Upper lobe of left lung (tissue), 6 donors: Measurements from ENCODE around the gene MAN2B2. TPM values are rescaled to one million over a fixed set of nuclear protein-coding genes. Genes with fewer than 3 reads are reported as not detected.
"Not testable (repeated sequence)": the region's sequence is repeated elsewhere in the genome, so short reads cannot be mapped to it uniquely, and the experiment has no call there.

Source experiments
- ATAC-seq, 2 donors: fragments of 200-7000 bp; cut with Tn5 transposase; one replicate each; pipeline ENCODE4 v1.9.1; 2022; ENCODE audit warnings: mild to moderate bottlenecking in 2 of 2, moderate library complexity in 2 of 2; ENCODE audit not compliant: low FRiP score in 2 of 2
- DNase-seq, 2 donors: peaks; one replicate each; pipeline ENCODE4 v3.0.0-alpha.2; 2019 to 2020
- H3K27ac ChIP-seq, 4 donors: fragments of 200-600 bp; sonication (generic); one replicate each; pipeline ENCODE4 v1.5.1; 2016 to 2019
- H3K27me3 ChIP-seq, 4 donors: fragments of 200-600 bp; sonication (generic); one replicate each; pipeline ENCODE4 v1.5.1; 2017 to 2019
- H3K36me3 ChIP-seq, 4 donors: fragments of 200-600 bp; sonication (generic); one replicate each; pipeline ENCODE4 v1.5.1; 2016 to 2019
- H3K4me1 ChIP-seq, 4 donors: fragments of 200-600 bp; sonication (generic); one replicate each; pipeline ENCODE4 v1.5.1; 2018 to 2019
- H3K4me3 ChIP-seq, 4 donors: fragments of 200-600 bp; sonication (generic); one replicate each; pipeline ENCODE4 v1.5.1; 2017 to 2019; ENCODE audit warnings: mild to moderate bottlenecking in 2 of 4, moderate library complexity in 1 of 4
- H3K9me3 ChIP-seq, 4 donors: fragments of 200-600 bp; sonication (generic); one replicate each; pipeline ENCODE4 v1.5.1; 2018 to 2019
- CTCF ChIP-seq, 6 experiments: fragments of 450-650 bp in 4 of 6; fragments of 200-600 bp in 2 of 6; sonication (generic) in 2 of 6; IDR thresholded peaks; one replicate each; pipeline ENCODE4 v1.5.1; 2016 to 2019; ENCODE audit warnings: antibody characterized with exemption in 6 of 6
- EP300 ChIP-seq, 4 donors: sonication (generic); formaldehyde crosslinking; IDR thresholded peaks; one replicate each; pipeline ENCODE4 v1.5.1; 2017; ENCODE audit warnings: antibody characterized with exemption in 4 of 4, control low read depth in 2 of 4
- POLR2A ChIP-seq, 4 donors: fragments of 450-650 bp; IDR thresholded peaks; one replicate each; pipeline ENCODE4 v1.5.1; 2016 to 2017; ENCODE audit warnings: antibody characterized with exemption in 4 of 4, mild to moderate bottlenecking in 2 of 4
- POLR2AphosphoS5 ChIP-seq, 2 donors: sonication (generic); formaldehyde crosslinking; IDR thresholded peaks; one replicate each; pipeline ENCODE4 v1.5.1; 2017; ENCODE audit warnings: antibody characterized with exemption in 2 of 2
- WGBS, 2 donors: methylation state at CpG; one replicate each; pipeline ENCODE4 v1.1.5; 2017 to 2018; 5-methylcytosine and 5-hydroxymethylcytosine counted together
- total RNA-seq, 6 donors: library from RNA; depleted of rRNA in 4 of 6; stranded (reverse); fragments of >200 nt in 4 of 6; gene quantifications; one replicate each; pipeline versions ENCODE4 v1.1.0 to v1.2.1, GENCODE V29; 2016 to 2021
- donor health status: DM: no; HTN: no; CAD: no; lungs with moderate emphysema.
- donor health status: DM: no; HTN: yes; CAD: no; lungs with severe emphysema.

Gene MAN2B2
- total RNA-seq, 6 donors from 2014 or later = 17.4 to 44.0 (median 35.4) TPM

- Histone ChIP-seq H3K4me3 (no peak overlapping the region), H3K27me3 (peaks cover 0 to 11% (median 6%) of the 10 kb centered on the region in 4 donors), H3K4me1 (peaks cover 6 to 16% (median 10%) of the 10 kb centered on the region in 4 donors), H3K9me3 (no peaks in the 10 kb centered on the region), H3K36me3 (no peaks in the 10 kb centered on the region), H3K27ac (no peak overlapping the region)
- ATAC-seq (no peak), DNase-seq (no peak)
- 83% methylated on average over 11 of the region's 11 CpGs for WGBS, 2 donors
- TF ChIP-seq POLR2AphosphoS5 (IDR thresholded peaks at IDR 0.05) (no peak), POLR2A (IDR thresholded peaks at IDR 0.05) (no peak), CTCF (IDR thresholded peaks at IDR 0.05) (no peak), EP300 (IDR thresholded peaks at IDR 0.05) (no peak)
Observed at GRCh38 chr4:6668391-6668790, 93.4 kb downstream of the MAN2B2 start.

DNA sequence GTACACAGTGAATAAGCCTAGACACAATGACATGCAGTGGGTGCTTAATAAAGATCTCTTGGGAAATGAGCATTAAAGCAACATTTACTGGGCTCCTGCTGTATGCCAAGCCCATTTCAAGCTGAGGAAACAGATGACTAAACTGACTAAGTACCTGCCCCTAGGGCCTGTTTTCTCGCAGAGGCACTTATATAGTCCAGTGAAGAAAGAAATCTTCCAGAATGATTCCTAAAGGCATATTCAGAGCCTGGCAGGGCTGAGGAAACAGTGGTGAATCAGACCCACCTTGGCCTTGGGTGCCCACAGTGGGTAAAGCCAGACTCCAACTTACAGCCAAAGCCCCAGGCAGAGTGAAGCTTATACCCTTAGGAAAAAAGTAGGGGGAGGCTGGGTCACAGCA is 96.7 kb downstream of the MAN2B2 start:
- Histone ChIP-seq H3K36me3 (peaks cover 0 to 10% (median 0%) of the 10 kb centered on the region in 4 donors), H3K27ac (no peak overlapping the region), H3K9me3 (no peaks in the 10 kb centered on the region), H3K4me3 (no peak overlapping the region), H3K27me3 (no peaks in the 10 kb centered on the region), H3K4me1 (peaks cover 21 to 30% (median 21%) of the 10 kb centered on the region in 4 donors)
- no peak for TF ChIP-seq POLR2A (IDR thresholded peaks at IDR 0.05)
- no peak for TF ChIP-seq CTCF (IDR thresholded peaks at IDR 0.05)
- 89 to 100% methylated on average over 1 of the region's 1 CpG for WGBS, 2 donors
- ATAC-seq (no peak), DNase-seq (no peak)

DNA sequence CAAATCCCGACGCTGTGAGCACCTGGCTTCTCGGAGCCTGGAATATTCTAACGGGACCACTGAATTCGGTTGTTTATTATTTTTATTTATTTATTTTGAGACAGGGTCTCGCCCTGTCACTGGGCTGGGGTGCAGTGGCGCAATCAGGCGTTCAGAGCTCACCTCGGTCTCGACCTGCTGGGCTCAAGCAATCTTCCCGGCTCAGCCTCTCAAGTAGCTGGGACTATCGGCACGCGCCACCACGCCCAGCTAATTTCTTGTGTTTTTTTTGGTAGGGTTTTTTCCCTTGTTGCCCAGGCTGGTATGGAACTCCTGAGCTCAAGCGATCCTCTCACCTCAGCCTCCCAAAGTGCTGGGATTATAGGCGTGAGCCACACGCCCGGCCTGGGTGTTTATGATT is 97.1 kb downstream of the MAN2B2 start:
- ATAC-seq = no peak
- Histone ChIP-seq H3K27ac (no peak overlapping the region), H3K27me3 (no peaks in the 10 kb centered on the region), H3K9me3 (no peaks in the 10 kb centered on the region), H3K36me3 (peaks cover 0 to 10% (median 0%) of the 10 kb centered on the region in 4 donors), H3K4me1 (peaks cover 26 to 35% (median 26%) of the 10 kb centered on the region in 4 donors), H3K4me3 (no peak overlapping the region)
- no peak for DNase-seq
- TF ChIP-seq EP300 (IDR thresholded peaks at IDR 0.05) (no peak), POLR2AphosphoS5 (IDR thresholded peaks at IDR 0.05) (no peak)
- WGBS, 2 donors = 94 to 96% methylated on average over 19 of the region's 19 CpGs

GRCh38 chr4:6672541-6673190 is 97.7 kb downstream of the MAN2B2 start:
- Histone ChIP-seq H3K4me1 (peaks cover 29 to 40% (median 31%) of the 10 kb centered on the region in 4 donors), H3K27ac (peak overlapping the region; percentile 79 to 92 (median 82)), H3K4me3 (peak overlapping the region in 1 of 4 donors; percentile 87)
- peak in 1 of 2 donors; percentile 81 for DNase-seq
- H3K36me3 ChIP-seq, H3K27me3 ChIP-seq, ATAC-seq, H3K9me3 ChIP-seq: not testable (repeated sequence)
- WGBS, 2 donors = 97 to 98% methylated on average over 23 to 25 of the region's 34 CpGs

Other genes starting within 250 kb of the MAN2B2 start
- gene PPP2R2C, start 102.6 kb upstream of the MAN2B2 start, total RNA-seq = under 1 TPM in 2 of 6 donors, not detected in 4; 0.09 to 0.17 TPM
- 100 to 1,000 TPM; 129 to 256 (median 220) TPM for gene MRFAP1, start 65.5 kb downstream of the MAN2B2 start, total RNA-seq
- gene S100P, start 118.7 kb downstream of the MAN2B2 start, total RNA-seq = 10 to 100 TPM in 2 of 6 donors, 1 to 10 TPM in 2, not detected in 2; 4.1 to 22.4 (median 13.3) TPM
- 10 to 100 TPM; 24.6 to 71.3 (median 50.8) TPM for gene MRFAP1L1, start 134.7 kb downstream of the MAN2B2 start, total RNA-seq
- gene BLOC1S4, start 141.0 kb downstream of the MAN2B2 start, total RNA-seq = 10 to 100 TPM; 11.5 to 26.8 (median 15.3) TPM
- 10 to 100 TPM; 22.6 to 45.0 (median 24.4) TPM for gene KIAA0232, start 207.5 kb downstream of the MAN2B2 start, total RNA-seq